NB4 (cell line): ENCODE measurements around the gene NMUR1.

ENCODE experiments used
- CTCF ChIP-seq: IDR thresholded peaks from one replicate; pipeline ENCODE4 v1.5.1; 2012; ENCODE audit warnings: low read depth, low read length
- MAX ChIP-seq: IDR thresholded peaks from 2 replicates; pipeline ENCODE4 v1.6.1; 2011; ENCODE audit warnings: low read depth, low read length
- MYC ChIP-seq: IDR thresholded peaks from 2 replicates; pipeline ENCODE4 v1.6.1; 2011; ENCODE audit warnings: low read depth, low read length
- POLR2A ChIP-seq: IDR thresholded peaks from 2 replicates; pipeline ENCODE4 v1.6.1; 2011; ENCODE audit warnings: mild to moderate bottlenecking; ENCODE audit not compliant: insufficient read length; ENCODE audit errors: extremely low read depth

GRCh38 chr2:231541645-231542044, 11.4 kb upstream of the NMUR1 start:
- TF ChIP-seq CTCF (peak; percentile 66), POLR2A (no peak), MYC (no peak), MAX (no peak)
